ENCODE results near the gene RGS21.

RGS21 gene

GRCh38 chr1:192386051-192386650 is 69.4 kb downstream of the RGS21 start:
- no peak for DNase-seq (ENCODE audit: low read depth)

GRCh38 chr1:192395211-192395610 is 78.4 kb downstream of the RGS21 start:
- DNase-seq (ENCODE audit: low read depth): no peak
- TF ChIP-seq CTCF (IDR thresholded peaks at IDR 0.05; ENCODE audit: control insufficient read depth, insufficient read depth, low read depth, low read length, missing control alignments): no peak
- no peak overlapping the region for H3K4me3 ChIP-seq (ENCODE audit: control insufficient read depth, low read depth, low read length)

More at GRCh38 chr1:192386051-192386650, 69.4 kb downstream of the RGS21 start:
- no peak overlapping the region for H3K4me3 ChIP-seq (ENCODE audit: control insufficient read depth, low read depth, low read length)
- no peak for TF ChIP-seq CTCF (IDR thresholded peaks at IDR 0.05; ENCODE audit: control insufficient read depth, insufficient read depth, low read depth, low read length, missing control alignments)

GRCh38 chr1:192395895-192396294 is 79.1 kb downstream of the RGS21 start:
- no peak for DNase-seq (ENCODE audit: low read depth)
- no peak for TF ChIP-seq CTCF (IDR thresholded peaks at IDR 0.05; ENCODE audit: control insufficient read depth, insufficient read depth, low read depth, low read length, missing control alignments)
- H3K4me3 ChIP-seq (ENCODE audit: control insufficient read depth, low read depth, low read length): no peak overlapping the region

- no peak for DNase-seq (ENCODE audit: low read depth)
- no peak overlapping the region for H3K4me3 ChIP-seq (ENCODE audit: control insufficient read depth, low read depth, low read length)
- TF ChIP-seq CTCF (IDR thresholded peaks at IDR 0.05; ENCODE audit: control insufficient read depth, insufficient read depth, low read depth, low read length, missing control alignments): no peak
Observed at GRCh38 chr1:192399161-192399560, 82.4 kb downstream of the RGS21 start.

GRCh38 chr1:192401825-192402224 is 85.0 kb downstream of the RGS21 start:
- TF ChIP-seq CTCF (IDR thresholded peaks at IDR 0.05; ENCODE audit: control insufficient read depth, insufficient read depth, low read depth, low read length, missing control alignments): no peak
- H3K4me3 ChIP-seq (ENCODE audit: control insufficient read depth, low read depth, low read length): no peak overlapping the region
- no peak for DNase-seq (ENCODE audit: low read depth)

- no peak overlapping the region for H3K4me3 ChIP-seq (ENCODE audit: control insufficient read depth, low read depth, low read length)
- no peak for TF ChIP-seq CTCF (IDR thresholded peaks at IDR 0.05; ENCODE audit: control insufficient read depth, insufficient read depth, low read depth, low read length, missing control alignments)
- DNase-seq (ENCODE audit: low read depth): no peak
Observed at GRCh38 chr1:192402571-192402970, 85.8 kb downstream of the RGS21 start.

- TF ChIP-seq CTCF (IDR thresholded peaks at IDR 0.05; ENCODE audit: control insufficient read depth, insufficient read depth, low read depth, low read length, missing control alignments): no peak
- H3K4me3 ChIP-seq (ENCODE audit: control insufficient read depth, low read depth, low read length): no peak overlapping the region
- no peak for DNase-seq (ENCODE audit: low read depth)
Observed at GRCh38 chr1:192407206-192407605, 90.4 kb downstream of the RGS21 start.

Measured in AG09309 (cell line).